GM12865 (cell line): ENCODE results near the gene LRRC27.

Source experiments
- DNase-seq: peaks from one replicate; pipeline ENCODE4 v3.0.0; 2010; ENCODE audit warnings: low read depth
- H3K4me3 ChIP-seq: 2 replicates; pipeline ENCODE4 v1.5.1; 2011; ENCODE audit warnings: mild to moderate bottlenecking, low read depth, low read length, control low read depth
- TF ChIP-seq, protein P1 (sequence below): IDR thresholded peaks from 2 replicates; pipeline ENCODE4 v1.5.1; 2011; ENCODE audit warnings: low read length, control low read depth, low read depth, inconsistent platforms; ENCODE audit not compliant: insufficient read depth; ENCODE audit errors: missing control alignments

LRRC27 gene

DNA sequence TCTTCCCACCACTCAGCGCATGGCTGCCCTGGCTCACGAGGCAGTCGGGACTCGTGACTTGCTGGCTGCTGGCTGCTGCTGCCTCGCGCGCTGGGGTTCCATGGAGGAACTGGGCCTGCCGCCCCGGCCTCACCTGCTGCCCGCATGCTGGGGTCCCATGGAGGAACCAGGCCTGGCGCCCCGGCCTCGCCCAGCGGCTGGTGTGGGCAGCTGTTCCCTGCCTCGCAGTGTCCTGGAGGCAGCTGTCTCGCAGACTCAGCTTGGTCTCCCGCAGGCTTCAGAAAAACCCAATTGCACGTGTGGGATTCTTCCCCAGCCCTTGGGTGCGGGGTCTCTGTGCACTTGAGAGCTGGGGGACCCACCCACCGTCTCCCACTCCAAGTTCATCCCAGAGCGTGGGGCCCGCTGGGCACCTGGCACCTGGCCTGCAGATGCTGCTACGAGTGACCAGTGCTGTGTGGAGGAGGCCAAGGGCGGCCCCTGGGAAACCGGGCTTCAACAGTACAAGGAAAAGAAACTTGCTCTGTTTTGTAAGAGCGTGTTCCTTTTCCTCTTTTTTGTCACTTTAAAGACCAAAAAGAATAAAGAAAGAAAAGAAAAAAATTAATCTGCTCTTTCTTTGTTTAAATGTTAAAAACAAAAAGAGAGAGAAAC lies 85.4 kb downstream of the LRRC27 start:
- DNase-seq, result no peak
- H3K4me3 ChIP-seq, result no peak overlapping the region

DNA sequence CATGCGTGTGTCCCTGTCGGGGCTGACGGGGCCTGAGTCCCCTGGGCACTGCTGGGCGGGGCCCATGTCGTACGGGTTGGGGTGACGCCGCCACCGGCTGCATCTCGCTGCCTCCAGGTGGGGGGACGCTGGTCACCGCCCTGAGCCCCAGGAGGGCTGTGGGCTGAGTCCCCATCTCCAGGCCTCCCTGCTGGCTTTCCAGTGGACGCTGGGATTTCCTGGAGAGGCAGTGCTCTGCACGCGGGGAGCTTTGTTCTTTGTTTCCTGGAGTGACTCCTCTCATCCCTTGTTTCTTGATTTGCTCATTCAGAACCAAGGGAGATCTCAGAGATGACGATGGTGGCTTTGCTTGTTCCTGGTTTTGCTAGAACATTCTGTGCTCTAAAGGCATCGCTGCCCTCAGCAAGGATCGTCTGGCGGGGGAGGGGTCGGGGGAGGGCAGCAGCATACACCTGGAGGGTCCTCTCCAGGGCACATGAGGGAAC lies 86.0 kb downstream of the LRRC27 start:
- no peak overlapping the region for H3K4me3 ChIP-seq
- TF ChIP-seq, protein P1, sequence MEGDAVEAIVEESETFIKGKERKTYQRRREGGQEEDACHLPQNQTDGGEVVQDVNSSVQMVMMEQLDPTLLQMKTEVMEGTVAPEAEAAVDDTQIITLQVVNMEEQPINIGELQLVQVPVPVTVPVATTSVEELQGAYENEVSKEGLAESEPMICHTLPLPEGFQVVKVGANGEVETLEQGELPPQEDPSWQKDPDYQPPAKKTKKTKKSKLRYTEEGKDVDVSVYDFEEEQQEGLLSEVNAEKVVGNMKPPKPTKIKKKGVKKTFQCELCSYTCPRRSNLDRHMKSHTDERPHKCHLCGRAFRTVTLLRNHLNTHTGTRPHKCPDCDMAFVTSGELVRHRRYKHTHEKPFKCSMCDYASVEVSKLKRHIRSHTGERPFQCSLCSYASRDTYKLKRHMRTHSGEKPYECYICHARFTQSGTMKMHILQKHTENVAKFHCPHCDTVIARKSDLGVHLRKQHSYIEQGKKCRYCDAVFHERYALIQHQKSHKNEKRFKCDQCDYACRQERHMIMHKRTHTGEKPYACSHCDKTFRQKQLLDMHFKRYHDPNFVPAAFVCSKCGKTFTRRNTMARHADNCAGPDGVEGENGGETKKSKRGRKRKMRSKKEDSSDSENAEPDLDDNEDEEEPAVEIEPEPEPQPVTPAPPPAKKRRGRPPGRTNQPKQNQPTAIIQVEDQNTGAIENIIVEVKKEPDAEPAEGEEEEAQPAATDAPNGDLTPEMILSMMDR, result no peak
- DNase-seq, result no peak

More for the DNA sequence above, 85.4 kb downstream of the LRRC27 start:
- TF ChIP-seq, protein P1, result no peak

DNA sequence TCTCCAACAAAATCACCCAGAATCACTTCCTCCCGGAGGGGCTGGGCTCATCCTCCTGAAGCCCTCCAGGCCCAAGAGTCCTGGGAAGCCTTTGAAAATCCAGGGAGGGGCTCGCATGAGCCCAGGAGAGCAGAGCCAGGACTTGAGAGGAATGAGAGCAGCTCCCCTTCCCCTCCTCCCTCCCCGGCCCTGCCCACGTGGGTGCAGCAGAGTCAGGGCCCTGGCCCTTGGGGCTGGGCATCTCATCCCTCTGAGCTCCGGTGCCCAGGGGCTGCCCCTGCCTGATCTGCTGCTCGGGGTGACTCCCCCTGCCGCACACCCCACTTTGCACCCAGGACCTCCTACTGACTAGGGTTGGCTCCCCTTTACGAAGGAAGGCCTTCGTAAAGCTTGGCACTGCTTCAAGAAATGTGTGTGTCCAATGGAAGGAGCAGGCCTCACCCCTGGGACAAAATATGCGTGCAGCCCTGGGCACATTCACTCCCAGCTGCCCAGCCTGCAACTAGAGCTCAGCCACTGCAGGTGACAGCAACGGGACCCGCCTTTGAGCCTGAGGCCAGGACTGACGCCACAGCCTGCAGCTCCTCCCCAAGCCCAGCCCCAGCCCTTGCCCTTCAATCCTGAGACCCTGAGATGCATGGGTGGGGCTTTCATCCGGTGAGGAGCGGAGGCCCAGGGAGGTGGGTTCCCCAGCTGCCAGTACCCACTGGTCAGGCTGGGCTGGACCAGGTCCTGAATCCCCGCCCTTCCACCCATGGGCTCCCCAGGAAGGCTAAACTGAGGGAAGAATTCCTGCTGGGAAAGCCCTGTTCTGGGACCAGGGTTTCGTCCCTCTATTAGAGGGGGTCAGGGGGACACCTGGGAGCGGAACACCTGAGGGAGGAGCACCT lies 86.8 kb downstream of the LRRC27 start:
- H3K4me3 ChIP-seq, result no peak overlapping the region
- TF ChIP-seq, protein P1, result no peak
- no peak for DNase-seq

DNA sequence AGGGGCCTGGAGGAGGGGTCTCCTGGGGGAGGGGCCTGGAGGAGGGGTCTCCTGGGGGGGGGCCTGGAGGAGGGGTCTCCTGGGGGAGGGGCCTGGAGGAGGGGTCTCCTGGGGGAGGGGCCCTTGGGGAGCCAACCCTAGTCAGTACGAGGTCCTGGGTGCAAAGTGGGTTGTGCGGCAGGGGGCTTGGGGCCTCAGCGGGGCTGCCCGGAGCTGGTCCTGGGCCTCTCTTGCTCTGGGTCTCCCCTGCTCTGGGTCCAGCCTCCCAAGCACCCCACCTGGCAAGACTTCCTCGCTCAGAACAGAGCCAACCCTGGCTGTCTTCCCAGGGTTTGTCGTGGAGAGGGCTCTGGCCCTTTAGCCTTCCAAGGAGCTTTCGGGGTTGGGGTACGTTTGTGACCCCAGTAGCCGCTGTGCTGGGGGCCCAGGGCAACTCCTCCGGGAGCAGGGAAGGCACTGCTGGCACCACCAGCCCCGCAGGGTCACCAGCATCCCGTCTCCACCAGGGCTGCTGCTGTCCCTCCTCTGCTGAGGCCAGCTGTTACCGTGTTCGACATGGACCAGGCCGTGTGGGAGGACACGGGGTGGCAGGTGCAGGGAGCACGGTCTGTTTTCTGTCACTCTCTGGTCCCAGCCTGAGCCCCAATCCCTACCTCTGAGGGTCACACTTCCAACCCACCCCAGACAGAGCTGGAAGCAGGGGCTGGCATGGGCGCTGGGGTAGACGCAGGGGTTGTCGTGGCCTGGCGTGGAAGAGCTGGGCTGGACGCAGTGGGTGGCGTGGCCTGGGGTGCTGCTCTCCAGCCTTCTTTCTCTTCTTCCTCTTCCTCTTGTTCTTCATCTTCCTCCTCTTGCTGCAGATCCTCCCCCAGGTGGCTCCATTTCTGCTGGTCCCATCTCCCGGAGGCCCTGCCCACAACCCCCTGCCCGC lies 87.8 kb downstream of the LRRC27 start:
- TF ChIP-seq, protein P1, result no peak
- DNase-seq, result no peak
- H3K4me3 ChIP-seq, result no peak overlapping the region

DNA sequence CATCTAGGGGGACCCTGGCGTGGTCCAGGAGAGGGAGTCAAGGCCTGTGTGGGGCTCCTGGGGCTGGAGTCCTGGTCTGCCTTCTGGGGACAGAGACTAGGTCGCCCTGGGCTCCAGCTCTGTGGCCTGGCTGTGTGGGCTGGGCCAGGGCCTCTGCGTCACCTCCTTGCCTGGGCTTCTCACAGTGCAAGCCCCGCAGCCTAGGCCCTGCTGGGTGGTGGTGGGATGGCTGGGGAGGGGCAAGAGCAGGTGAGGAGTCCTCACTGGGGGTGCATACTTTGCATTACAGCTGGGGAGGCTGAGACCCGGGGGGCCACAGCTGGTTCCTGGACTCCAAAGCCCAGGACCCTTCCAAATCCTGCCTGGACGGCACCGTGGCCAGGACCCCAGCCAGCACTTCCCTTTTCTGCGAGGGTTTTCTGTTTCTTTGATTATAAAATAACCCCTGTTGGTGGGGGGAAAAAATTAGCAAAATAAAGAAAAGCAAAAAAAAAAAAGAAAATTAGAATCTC lies 88.5 kb downstream of the LRRC27 start:
- TF ChIP-seq, protein P1, result no peak
- no peak overlapping the region for H3K4me3 ChIP-seq
- no peak for DNase-seq
